ENCODE measurements around the gene DSCAML1. TPM values are rescaled to one million over a fixed set of nuclear protein-coding genes. Genes with fewer than 3 reads are reported as not detected.

DSCAML1 gene
- total RNA-seq, 4 donors from 2014 or later = 2.9 to 5.8 (median 3.3) TPM

GRCh38 chr11:117417342-117417741 lies 379.7 kb downstream of the DSCAML1 start:
- Histone ChIP-seq H3K4me3 (no peak overlapping the region), H3K27me3 (no peaks in the 10 kb centered on the region), H3K4me1 (no peaks in the 10 kb centered on the region), H3K36me3 (no peaks in the 10 kb centered on the region), H3K9me3 (no peaks in the 10 kb centered on the region), H3K27ac (no peak overlapping the region)
- TF ChIP-seq EP300 (IDR thresholded peaks at IDR 0.05; ENCODE audit: low read depth) (no peak), POLR2A (IDR thresholded peaks at IDR 0.05) (no peak), POLR2AphosphoS5 (IDR thresholded peaks at IDR 0.05) (no peak), CTCF (IDR thresholded peaks at IDR 0.05) (no peak)
- intact Hi-C loops (cut with DNase I; ENCODE audit: low total_unique reads) = no loop called here
- no peak for DNase-seq
- 60 to 64% methylated on average over 2 to 6 of the region's 6 CpGs for WGBS, 2 donors (ENCODE audit: low coverage in 1 of 2)
- in situ Hi-C loops (cut with MboI; ENCODE audit: low pct_ligation_motif_present in 1 of 4, low pct_unique_long_range_greater_than_20kb in 1 of 4, low sequenced_read_pairs in 3 of 4) = no loop called here

GRCh38 chr11:117415358-117415896 lies 381.6 kb downstream of the DSCAML1 start:
- 80% methylated on average over 8 of the region's 8 CpGs; no CpG with 5 or more reads in 1 of the 2 donors for WGBS, 2 donors (ENCODE audit: low coverage in 1 of 2)
- TF ChIP-seq POLR2A (IDR thresholded peaks at IDR 0.05) = no peak
- no peak for TF ChIP-seq CTCF (IDR thresholded peaks at IDR 0.05)
- no peak for TF ChIP-seq EP300 (IDR thresholded peaks at IDR 0.05; ENCODE audit: low read depth)
- TF ChIP-seq POLR2AphosphoS5 (IDR thresholded peaks at IDR 0.05) = no peak
- intact Hi-C loops (cut with DNase I; ENCODE audit: low total_unique reads) (no loop called here), in situ Hi-C loops (cut with MboI; ENCODE audit: low pct_ligation_motif_present in 1 of 4, low pct_unique_long_range_greater_than_20kb in 1 of 4, low sequenced_read_pairs in 3 of 4) (no loop called here)
- H3K4me3 ChIP-seq = no peak overlapping the region
- H3K36me3 ChIP-seq = no peaks in the 10 kb centered on the region
- no peaks in the 10 kb centered on the region for H3K27me3 ChIP-seq
- H3K4me1 ChIP-seq = no peaks in the 10 kb centered on the region
- H3K9me3 ChIP-seq = no peaks in the 10 kb centered on the region
- H3K27ac ChIP-seq = no peak overlapping the region
- DNase-seq = no peak

- TF ChIP-seq POLR2AphosphoS5 (IDR thresholded peaks at IDR 0.05) = no peak
- TF ChIP-seq EP300 (IDR thresholded peaks at IDR 0.05; ENCODE audit: low read depth) = no peak
- no peak for TF ChIP-seq CTCF (IDR thresholded peaks at IDR 0.05)
- TF ChIP-seq POLR2A (IDR thresholded peaks at IDR 0.05) = no peak
- in situ Hi-C loops (cut with MboI; ENCODE audit: low pct_ligation_motif_present in 1 of 4, low pct_unique_long_range_greater_than_20kb in 1 of 4, low sequenced_read_pairs in 3 of 4) = no loop called here
- H3K27me3 ChIP-seq = no peaks in the 10 kb centered on the region
- no peaks in the 10 kb centered on the region for H3K4me1 ChIP-seq
- 40 to 85% methylated on average over 1 to 6 of the region's 6 CpGs for WGBS, 2 donors (ENCODE audit: low coverage in 1 of 2)
- no peak overlapping the region for H3K27ac ChIP-seq
- H3K9me3 ChIP-seq = no peaks in the 10 kb centered on the region
- no peaks in the 10 kb centered on the region for H3K36me3 ChIP-seq
- intact Hi-C loops (cut with DNase I; ENCODE audit: low total_unique reads) = no loop called here
- H3K4me3 ChIP-seq = no peak overlapping the region
- DNase-seq = no peak
These were observed 382.3 kb downstream of the DSCAML1 start for GRCh38 chr11:117414724-117415123.

- no peak for DNase-seq
- Histone ChIP-seq H3K4me3 (no peak overlapping the region), H3K27me3 (no peaks in the 10 kb centered on the region), H3K27ac (no peak overlapping the region), H3K36me3 (peaks cover 0 to 7% (median 0%) of the 10 kb centered on the region in 4 donors), H3K4me1 (no peaks in the 10 kb centered on the region), H3K9me3 (no peaks in the 10 kb centered on the region)
- in situ Hi-C loops (cut with MboI; ENCODE audit: low pct_ligation_motif_present in 1 of 4, low pct_unique_long_range_greater_than_20kb in 1 of 4, low sequenced_read_pairs in 3 of 4) = no loop called here
- TF ChIP-seq CTCF (IDR thresholded peaks at IDR 0.05) (no peak), POLR2AphosphoS5 (IDR thresholded peaks at IDR 0.05) (no peak), POLR2A (IDR thresholded peaks at IDR 0.05) (no peak), EP300 (IDR thresholded peaks at IDR 0.05; ENCODE audit: low read depth) (no peak)
- WGBS, 2 donors (ENCODE audit: low coverage in 1 of 2) = 95 to 100% methylated on average over 2 to 7 of the region's 7 CpGs
- intact Hi-C loops (cut with DNase I; ENCODE audit: low total_unique reads) = no loop called here
These were observed 383.4 kb downstream of the DSCAML1 start for GRCh38 chr11:117413616-117414015.
